A673 (cell line): Measurements from ENCODE around the gene TMEM171. TPM values are rescaled to one million over a fixed set of nuclear protein-coding genes. Genes with fewer than 3 reads are reported as not detected.

ENCODE experiments used
- BruUV-seq: library from RNA; stranded (reverse); fragments of 400-500 nt; replicated peaks from 2 replicates; lab custom pipeline; 2021; lab: Mats Ljungman, UMichigan
- CTCF ChIA-PET: fragments of 300-600 bp; sonication (Branson Sonifier 250); formaldehyde crosslinking; loops from one replicate; lab custom pipeline; 2022; ENCODE audit warnings: antibody characterized with exemption; lab: Charles Lee
- POLR2A ChIA-PET: fragments of 300-600 bp; sonication (Branson Sonifier 250); formaldehyde crosslinking; loops from one replicate; lab custom pipeline; 2022; ENCODE audit warnings: antibody characterized with exemption; ENCODE audit not compliant: low non-redundant PET; lab: Charles Lee
- DNase-seq: peaks from one replicate; pipeline ENCODE4 v3.0.0-alpha.2; 2015; ENCODE audit warnings: low spot score
- H3K27ac ChIP-seq: fragments of 200-600 bp; sonication (generic); 2 replicates; pipeline ENCODE4 v1.5.1; 2016; ENCODE audit warnings: mixed run types, low read depth, mild to moderate bottlenecking, mixed read lengths, antibody characterized with exemption, low read length; ENCODE audit not compliant: poor library complexity, severe bottlenecking
- H3K27me3 ChIP-seq: fragments of 200-600 bp; sonication (generic); replicated peaks from 2 replicates; pipeline ENCODE4 v1.6.1; 2017; ENCODE audit warnings: mixed run types, low read depth, mild to moderate bottlenecking, mixed read lengths, antibody characterized with exemption, low read length; ENCODE audit not compliant: insufficient read depth, poor library complexity
- H3K36me3 ChIP-seq: fragments of 200-600 bp; sonication (generic); 2 replicates; pipeline ENCODE4 v1.6.1; 2016; ENCODE audit warnings: mixed run types, mild to moderate bottlenecking, mixed read lengths, antibody characterized with exemption, low read length; ENCODE audit not compliant: insufficient read depth, poor library complexity, severe bottlenecking
- H3K4me1 ChIP-seq: fragments of 200-600 bp; sonication (generic); 2 replicates; pipeline ENCODE4 v1.6.1; 2017; ENCODE audit warnings: mixed run types, mild to moderate bottlenecking, mixed read lengths, antibody characterized with exemption, low read length; ENCODE audit not compliant: insufficient read depth, poor library complexity, severe bottlenecking
- H3K4me3 ChIP-seq: fragments of 200-600 bp; sonication (generic); 2 replicates; pipeline ENCODE4 v1.5.1; 2016; ENCODE audit warnings: low read depth, mixed run types, mild to moderate bottlenecking, mixed read lengths, low read length; ENCODE audit not compliant: poor library complexity, severe bottlenecking
- H3K9me3 ChIP-seq: fragments of 200-600 bp; sonication (generic); 2 replicates; pipeline ENCODE4 v1.6.1; 2016; ENCODE audit warnings: mixed run types, low read depth, mild to moderate bottlenecking, mixed read lengths, antibody characterized with exemption, low read length; ENCODE audit not compliant: poor library complexity, severe bottlenecking
- CTCF ChIP-seq: fragments of 300-800, 200-600 bp; sonication (generic); conservative IDR thresholded peaks from 2 replicates; pipeline ENCODE4 v1.5.1; 2017; ENCODE audit warnings: low read depth, mild to moderate bottlenecking, antibody characterized with exemption, low read length, moderate library complexity, mixed read lengths
- EZH2 ChIP-seq: fragments of 200-600 bp; sonication (generic); IDR thresholded peaks from 2 replicates; pipeline ENCODE4 v1.6.1; 2017; ENCODE audit warnings: borderline replicate concordance, low read depth, mild to moderate bottlenecking, mixed read lengths, antibody characterized with exemption, low read length; ENCODE audit not compliant: poor library complexity, severe bottlenecking
- intact Hi-C: fragments of 100-400 bp; cut with micrococcal nuclease; formaldehyde crosslinking; loops from one replicate; pipeline ENCODE4 v1.10.0; 2022; ENCODE audit not compliant: unreplicated experiment
- total RNA-seq: library from RNA; stranded (reverse); gene quantifications from 2 replicates; pipeline ENCODE4 v1.2.3, GENCODE V29; 2021

Gene TMEM171
- total RNA-seq, 1 experiment from 2014 or later = 2.6 TPM

GRCh38 chr5:73170522-73170921 lies 50.1 kb downstream of the TMEM171 start:
- H3K36me3 ChIP-seq = no peaks in the 10 kb centered on the region
- intact Hi-C loops = loop anchor here (2.0 kb wide), 1 partner anchor 88 kb away; no protein-coding TSS in a partner anchor
- peak; percentile 68 for DNase-seq
- no TSS peak for BruUV-seq
- no peaks in the 10 kb centered on the region for H3K27me3 ChIP-seq
- H3K9me3 ChIP-seq = no peaks in the 10 kb centered on the region
- H3K4me1 ChIP-seq = peaks cover 6% of the 10 kb centered on the region
- H3K4me3 ChIP-seq = no peak overlapping the region
- ChIA-PET POLR2A (no interaction called here), CTCF (interaction anchor here (0.6 kb wide), 1 partner anchor 87 kb away, joined by 3 read pairs; no protein-coding TSS in a partner anchor)
- TF ChIP-seq CTCF = peak; percentile 81
- TF ChIP-seq EZH2 = no peak
- H3K27ac ChIP-seq = no peak overlapping the region

- H3K27ac ChIP-seq = no peak overlapping the region
- H3K9me3 ChIP-seq = no peaks in the 10 kb centered on the region
- no peaks in the 10 kb centered on the region for H3K36me3 ChIP-seq
- BruUV-seq = no TSS peak
- DNase-seq = no peak
- TF ChIP-seq EZH2 (no peak), CTCF (no peak)
- H3K27me3 ChIP-seq = no peaks in the 10 kb centered on the region
- POLR2A ChIA-PET = no interaction called here
- no peak overlapping the region for H3K4me3 ChIP-seq
- peaks cover 6% of the 10 kb centered on the region for H3K4me1 ChIP-seq
- CTCF ChIA-PET = interaction anchor here (0.6 kb wide), 1 partner anchor 495 kb away, joined by 3 read pairs; no protein-coding TSS in a partner anchor
- intact Hi-C loops = loop anchor here (2.0 kb wide), 1 partner anchor 89 kb away; no protein-coding TSS in a partner anchor
Observed at GRCh38 chr5:73171495-73171894, 51.1 kb downstream of the TMEM171 start.

- intact Hi-C loops = no loop called here
- no peak for TF ChIP-seq EZH2
- no peak for TF ChIP-seq CTCF
- H3K4me3 ChIP-seq = no peak within 1 kb of the TSS
- H3K9me3 ChIP-seq = no peaks in the 10 kb centered on the region
- H3K36me3 ChIP-seq = no peaks in the 10 kb centered on the region
- CTCF ChIA-PET = interaction anchor here (0.6 kb wide), 1 partner anchor 43 kb away, joined by 3 read pairs; no protein-coding TSS in a partner anchor
- no TSS peak for BruUV-seq
- H3K27me3 ChIP-seq = no peaks in the 10 kb centered on the region
- POLR2A ChIA-PET = interaction anchor here (0.5 kb wide), 1 partner anchor 13 kb away, joined by 9 read pairs; no protein-coding TSS in a partner anchor
- no peak for DNase-seq
- H3K27ac ChIP-seq = no peak within 1 kb of the TSS
- H3K4me1 ChIP-seq = peaks cover 6% of the 10 kb centered on the region
Observed at GRCh38 chr5:73172951-73173350, 52.6 kb downstream of the TMEM171 start, which contains the start of gene TMEM174. Gene TMEM174 (plus strand): TSS chr5:73173193. CDS start chr5:73173244, 51 bp downstream.
